HepG2 (cell line): ENCODE data around the gene MARCHF9. TPM values are rescaled to one million over a fixed set of nuclear protein-coding genes. Genes with fewer than 3 reads are reported as not detected.

Source experiments
- ARNTL ChIP-seq: sonication (generic); formaldehyde crosslinking; IDR thresholded peaks from 2 replicates; pipeline ENCODE4 v1.4.0; 2020; ENCODE audit warnings: mild to moderate bottlenecking, missing genetic modification reagents
- BHLHE40 ChIP-seq: IDR thresholded peaks from 2 replicates; pipeline ENCODE4 v1.6.1; 2011; ENCODE audit warnings: low read length, improper control_type of control experiment
- GABPA ChIP-seq, 2 experiments: IDR thresholded peaks; 2 replicates each; pipeline ENCODE4 v1.6.1; 2011 to 2016; ENCODE audit warnings: low read depth in 2 of 2, low read length in 1 of 2, missing biosample characterization in 1 of 2, missing genetic modification characterization in 1 of 2
- GTF3A ChIP-seq: sonication (generic); formaldehyde crosslinking; conservative IDR thresholded peaks from 2 replicates; pipeline ENCODE4 v1.4.0; 2020; ENCODE audit warnings: mild to moderate bottlenecking, missing genetic modification reagents
- HDAC1 ChIP-seq: sonication (generic); formaldehyde crosslinking; IDR thresholded peaks from 2 replicates; pipeline ENCODE4 v1.5.1; 2020; ENCODE audit warnings: mild to moderate bottlenecking, missing genetic modification reagents
- KDM5B ChIP-seq: sonication (generic); formaldehyde crosslinking; IDR thresholded peaks from 2 replicates; pipeline ENCODE4 v1.4.0; 2020; ENCODE audit warnings: missing genetic modification reagents, mild to moderate bottlenecking, borderline replicate concordance
- MXI1 ChIP-seq: IDR thresholded peaks from 3 replicates; pipeline ENCODE4 v1.6.1; 2012; ENCODE audit warnings: low read depth, low read length, inconsistent platforms, borderline replicate concordance
- POGZ ChIP-seq: sonication (generic); formaldehyde crosslinking; IDR thresholded peaks from 2 replicates; pipeline ENCODE4 v1.4.0; 2020; ENCODE audit warnings: mild to moderate bottlenecking, missing genetic modification reagents
- SAP130 ChIP-seq: IDR thresholded peaks from 2 replicates; pipeline ENCODE4 v1.6.1; 2016; ENCODE audit warnings: low read depth
- SNAI1 ChIP-seq: sonication (generic); formaldehyde crosslinking; IDR thresholded peaks from 2 replicates; pipeline ENCODE4 v1.5.0; 2020; ENCODE audit warnings: mild to moderate bottlenecking, missing genetic modification reagents, borderline replicate concordance
- TOE1 ChIP-seq: sonication (generic); formaldehyde crosslinking; IDR thresholded peaks from 2 replicates; pipeline ENCODE4 v1.4.0; 2020; ENCODE audit warnings: mild to moderate bottlenecking, missing genetic modification reagents
- TP53 ChIP-seq: sonication (generic); formaldehyde crosslinking; conservative IDR thresholded peaks from 2 replicates; pipeline ENCODE4 v1.4.0; 2020; ENCODE audit warnings: missing genetic modification reagents
- ZFP82 ChIP-seq: sonication (generic); formaldehyde crosslinking; IDR thresholded peaks from 2 replicates; pipeline ENCODE4 v1.5.1; 2020; ENCODE audit warnings: mild to moderate bottlenecking, missing genetic modification reagents, borderline replicate concordance
- ZNF333 ChIP-seq: sonication (generic); formaldehyde crosslinking; IDR thresholded peaks from 2 replicates; pipeline ENCODE4 v1.4.0; 2020; ENCODE audit warnings: mild to moderate bottlenecking, missing genetic modification reagents, borderline replicate concordance
- ZNF563 ChIP-seq: sonication (generic); formaldehyde crosslinking; IDR thresholded peaks from 2 replicates; pipeline ENCODE4 v1.8.0; 2022; ENCODE audit warnings: mild to moderate bottlenecking, moderate library complexity, missing genetic modification reagents
- ZNF615 ChIP-seq: sonication (generic); formaldehyde crosslinking; IDR thresholded peaks from 2 replicates; pipeline ENCODE4 v1.5.0; 2020; ENCODE audit warnings: mild to moderate bottlenecking, missing genetic modification reagents, borderline replicate concordance
- ZNF670 ChIP-seq: sonication (generic); formaldehyde crosslinking; IDR thresholded peaks from 2 replicates; pipeline ENCODE4 v1.8.0; 2022; ENCODE audit warnings: mild to moderate bottlenecking, missing genetic modification reagents, borderline replicate concordance
- polyA plus RNA-seq, 8 experiments: library from polyadenylated mRNA; depleted of rRNA in 3 of 8; stranded (reverse) in 7 of 8; unstranded in 1 of 8; fragments of >200 nt; fragmentation: Illumina TruSeq in 4 of 8; extraction: Trizol in 4 of 8; gene quantifications; 2 replicates each; pipeline versions ENCODE4 v1.2.1 to v1.2.3, GENCODE V29; 2011 to 2016; ENCODE audit warnings: low read depth in 4 of 8, missing spikeins in 1 of 8, mixed read lengths in 1 of 8; ENCODE audit not compliant: insufficient read depth in 1 of 8
- total RNA-seq, 5 experiments: library from RNA; depleted of rRNA; stranded (reverse); fragments of >200 nt; fragmentation: Illumina TruSeq; extraction: Trizol; gene quantifications; 2 replicates each; pipeline ENCODE4 v1.2.3, GENCODE V29; 2016; ENCODE audit warnings: low read depth in 1 of 5
- TF ChIP-seq, protein P1 (sequence below): sonication (generic); formaldehyde crosslinking; IDR thresholded peaks from 2 replicates; pipeline ENCODE4 v1.4.0; 2020; ENCODE audit warnings: missing genetic modification reagents, borderline replicate concordance
- TF ChIP-seq, protein P2 (sequence below): IDR thresholded peaks from 2 replicates; pipeline ENCODE4 v1.6.1; 2016; ENCODE audit warnings: low read depth, borderline replicate concordance
- TF ChIP-seq, protein P3 (sequence below): sonication (generic); formaldehyde crosslinking; IDR thresholded peaks from 2 replicates; pipeline ENCODE4 v1.4.0; 2020; ENCODE audit warnings: missing genetic modification reagents
- TF ChIP-seq, protein P4 (sequence below): sonication (generic); formaldehyde crosslinking; IDR thresholded peaks from 2 replicates; pipeline ENCODE4 v1.4.0; 2020; ENCODE audit warnings: missing genetic modification reagents
- TF ChIP-seq, protein P5 (sequence below): sonication (generic); formaldehyde crosslinking; IDR thresholded peaks from 2 replicates; pipeline ENCODE4 v1.4.0; 2020; ENCODE audit warnings: missing genetic modification reagents, low read depth, mild to moderate bottlenecking, borderline replicate concordance

The MARCHF9 gene
- total and polyA plus RNA-seq, 2 of the 13 experiments (the other 11 are each of a cell fraction or from before 2014, with no cell fraction given), result 5.7 to 9.6 TPM

DNA sequence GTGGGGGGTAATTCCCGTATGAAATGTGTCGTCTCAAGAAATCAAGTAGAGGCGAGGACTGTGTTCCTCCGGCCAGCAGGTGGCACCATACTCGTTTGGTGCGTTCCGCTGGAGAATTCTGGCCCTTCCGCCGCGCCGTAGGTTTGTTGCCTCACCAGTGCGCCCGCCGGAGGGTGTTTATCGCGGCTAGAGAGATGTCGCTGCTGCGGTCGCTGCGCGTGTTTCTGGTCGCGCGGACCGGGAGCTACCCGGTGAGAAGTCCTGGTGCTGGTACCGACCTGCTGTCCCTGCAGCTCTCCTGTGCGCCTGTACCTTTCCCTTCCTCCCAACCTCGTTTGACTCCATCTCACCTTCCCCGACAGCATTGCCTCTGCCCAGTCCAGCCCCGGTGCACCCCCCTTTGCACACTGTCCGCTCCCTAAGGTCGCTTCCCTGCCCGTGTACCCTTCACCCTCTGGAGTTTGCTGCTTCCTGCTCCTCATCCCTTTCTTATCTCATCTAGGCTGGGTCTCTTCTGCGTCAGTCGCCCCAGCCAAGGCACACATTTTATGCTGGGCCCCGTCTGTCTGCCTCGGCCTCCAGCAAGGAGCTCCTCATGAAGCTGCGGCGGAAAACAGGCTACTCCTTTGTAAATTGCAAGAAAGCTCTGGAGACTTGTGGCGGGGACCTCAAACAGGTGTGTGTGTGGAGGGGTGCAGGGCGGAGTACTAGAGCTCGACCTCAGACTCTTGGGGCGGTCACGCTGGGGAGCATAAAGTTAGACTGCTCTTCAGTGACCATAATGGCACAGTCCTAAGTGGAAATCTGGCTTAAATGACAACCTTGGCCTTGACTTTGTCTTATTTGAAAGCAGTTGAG lies 27.9 kb downstream of the MARCHF9 start, which contains the start of gene TSFM (continued):
- TF ChIP-seq ZNF615 (CRISPR knock-in tag) (peak; percentile 81; the same call in 1 of the 2 replicates), SAP130 (CRISPR knock-in tag) (peak; percentile 98), ZNF333 (CRISPR knock-in tag) (peak; percentile 92; the same call in 1 of the 2 replicates), ARNTL (CRISPR knock-in tag) (peak; percentile 61), ZNF670 (CRISPR knock-in tag) (peak; percentile 59; the same call in 1 of the 2 replicates), GABPA (IDR thresholded peaks at IDR 0.05; ENCODE audit: low read depth, low read length) (peak; percentile 41; the same call in 1 of the 2 replicates), GABPA (CRISPR knock-in tag; IDR thresholded peaks at IDR 0.05; ENCODE audit: low read depth) (peak; percentile 82), GTF3A (CRISPR knock-in tag) (no peak; the same call in 1 of the 2 replicates), POGZ (peak; percentile 97), KDM5B (peak; percentile 84), ZNF563 (CRISPR knock-in tag) (0 out of 2 replicates have a peak, but pooled peaks have one; percentile 50), HDAC1 (CRISPR knock-in tag) (peak; percentile 97), TOE1 (CRISPR knock-in tag) (no peak), BHLHE40 (peak; percentile 49; the same call in 1 of the 2 replicates), SNAI1 (peak; percentile 34; the same call in 1 of the 2 replicates), TP53 (0 out of 2 replicates have a peak, but pooled peaks have one; percentile 42), ZFP82 (CRISPR knock-in tag) (peak; percentile 80; the same call in 1 of the 2 replicates), MXI1 (peak; percentile 91; the same call in 2 of the 3 replicates)
- TF ChIP-seq, protein P1, sequence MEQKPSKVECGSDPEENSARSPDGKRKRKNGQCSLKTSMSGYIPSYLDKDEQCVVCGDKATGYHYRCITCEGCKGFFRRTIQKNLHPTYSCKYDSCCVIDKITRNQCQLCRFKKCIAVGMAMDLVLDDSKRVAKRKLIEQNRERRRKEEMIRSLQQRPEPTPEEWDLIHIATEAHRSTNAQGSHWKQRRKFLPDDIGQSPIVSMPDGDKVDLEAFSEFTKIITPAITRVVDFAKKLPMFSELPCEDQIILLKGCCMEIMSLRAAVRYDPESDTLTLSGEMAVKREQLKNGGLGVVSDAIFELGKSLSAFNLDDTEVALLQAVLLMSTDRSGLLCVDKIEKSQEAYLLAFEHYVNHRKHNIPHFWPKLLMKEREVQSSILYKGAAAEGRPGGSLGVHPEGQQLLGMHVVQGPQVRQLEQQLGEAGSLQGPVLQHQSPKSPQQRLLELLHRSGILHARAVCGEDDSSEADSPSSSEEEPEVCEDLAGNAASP (CRISPR knock-in tag), result peak; percentile 57; the same call in 1 of the 2 replicates
- TF ChIP-seq, protein P2, sequence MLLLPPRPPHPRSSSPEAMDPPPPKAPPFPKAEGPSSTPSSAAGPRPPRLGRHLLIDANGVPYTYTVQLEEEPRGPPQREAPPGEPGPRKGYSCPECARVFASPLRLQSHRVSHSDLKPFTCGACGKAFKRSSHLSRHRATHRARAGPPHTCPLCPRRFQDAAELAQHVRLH (CRISPR knock-in tag), result peak; percentile 96
- TF ChIP-seq, protein P3, sequence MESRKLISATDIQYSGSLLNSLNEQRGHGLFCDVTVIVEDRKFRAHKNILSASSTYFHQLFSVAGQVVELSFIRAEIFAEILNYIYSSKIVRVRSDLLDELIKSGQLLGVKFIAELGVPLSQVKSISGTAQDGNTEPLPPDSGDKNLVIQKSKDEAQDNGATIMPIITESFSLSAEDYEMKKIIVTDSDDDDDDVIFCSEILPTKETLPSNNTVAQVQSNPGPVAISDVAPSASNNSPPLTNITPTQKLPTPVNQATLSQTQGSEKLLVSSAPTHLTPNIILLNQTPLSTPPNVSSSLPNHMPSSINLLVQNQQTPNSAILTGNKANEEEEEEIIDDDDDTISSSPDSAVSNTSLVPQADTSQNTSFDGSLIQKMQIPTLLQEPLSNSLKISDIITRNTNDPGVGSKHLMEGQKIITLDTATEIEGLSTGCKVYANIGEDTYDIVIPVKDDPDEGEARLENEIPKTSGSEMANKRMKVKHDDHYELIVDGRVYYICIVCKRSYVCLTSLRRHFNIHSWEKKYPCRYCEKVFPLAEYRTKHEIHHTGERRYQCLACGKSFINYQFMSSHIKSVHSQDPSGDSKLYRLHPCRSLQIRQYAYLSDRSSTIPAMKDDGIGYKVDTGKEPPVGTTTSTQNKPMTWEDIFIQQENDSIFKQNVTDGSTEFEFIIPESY (CRISPR knock-in tag), result peak; percentile 51
- TF ChIP-seq, protein P4, sequence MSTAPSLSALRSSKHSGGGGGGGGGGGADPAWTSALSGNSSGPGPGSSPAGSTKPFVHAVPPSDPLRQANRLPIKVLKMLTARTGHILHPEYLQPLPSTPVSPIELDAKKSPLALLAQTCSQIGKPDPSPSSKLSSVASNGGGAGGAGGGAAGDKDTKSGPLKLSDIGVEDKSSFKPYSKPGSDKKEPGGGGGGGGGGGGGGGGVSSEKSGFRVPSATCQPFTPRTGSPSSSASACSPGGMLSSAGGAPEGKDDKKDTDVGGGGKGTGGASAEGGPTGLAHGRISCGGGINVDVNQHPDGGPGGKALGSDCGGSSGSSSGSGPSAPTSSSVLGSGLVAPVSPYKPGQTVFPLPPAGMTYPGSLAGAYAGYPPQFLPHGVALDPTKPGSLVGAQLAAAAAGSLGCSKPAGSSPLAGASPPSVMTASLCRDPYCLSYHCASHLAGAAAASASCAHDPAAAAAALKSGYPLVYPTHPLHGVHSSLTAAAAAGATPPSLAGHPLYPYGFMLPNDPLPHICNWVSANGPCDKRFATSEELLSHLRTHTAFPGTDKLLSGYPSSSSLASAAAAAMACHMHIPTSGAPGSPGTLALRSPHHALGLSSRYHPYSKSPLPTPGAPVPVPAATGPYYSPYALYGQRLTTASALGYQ, result peak; percentile 79
- TF ChIP-seq, protein P5, sequence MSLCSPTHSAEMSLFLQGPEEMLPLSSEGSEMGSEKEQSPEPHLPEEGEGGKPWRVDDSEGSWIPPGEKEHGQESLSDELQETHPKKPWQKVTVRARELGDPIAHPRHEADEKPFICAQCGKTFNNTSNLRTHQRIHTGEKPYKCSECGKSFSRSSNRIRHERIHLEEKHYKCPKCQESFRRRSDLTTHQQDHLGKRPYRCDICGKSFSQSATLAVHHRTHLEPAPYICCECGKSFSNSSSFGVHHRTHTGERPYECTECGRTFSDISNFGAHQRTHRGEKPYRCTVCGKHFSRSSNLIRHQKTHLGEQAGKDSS, result peak; percentile 85; the same call in 1 of the 2 replicates
